Stimulated activated CD8-positive, alpha-beta memory T cell treated with anti-CD3 and anti-CD28 coated beads, Interleukin-4, amount 100 ng/mL, for 1 hour (primary cell): ENCODE results near the gene BID.

Experiments used
- DNase-seq, 2 donors: peaks; one replicate each; pipeline ENCODE4 v3.0.0-alpha.2; 2020; ENCODE audit warnings: low read depth in 2 of 2, low spot score in 1 of 2

Gene BID

DNA sequence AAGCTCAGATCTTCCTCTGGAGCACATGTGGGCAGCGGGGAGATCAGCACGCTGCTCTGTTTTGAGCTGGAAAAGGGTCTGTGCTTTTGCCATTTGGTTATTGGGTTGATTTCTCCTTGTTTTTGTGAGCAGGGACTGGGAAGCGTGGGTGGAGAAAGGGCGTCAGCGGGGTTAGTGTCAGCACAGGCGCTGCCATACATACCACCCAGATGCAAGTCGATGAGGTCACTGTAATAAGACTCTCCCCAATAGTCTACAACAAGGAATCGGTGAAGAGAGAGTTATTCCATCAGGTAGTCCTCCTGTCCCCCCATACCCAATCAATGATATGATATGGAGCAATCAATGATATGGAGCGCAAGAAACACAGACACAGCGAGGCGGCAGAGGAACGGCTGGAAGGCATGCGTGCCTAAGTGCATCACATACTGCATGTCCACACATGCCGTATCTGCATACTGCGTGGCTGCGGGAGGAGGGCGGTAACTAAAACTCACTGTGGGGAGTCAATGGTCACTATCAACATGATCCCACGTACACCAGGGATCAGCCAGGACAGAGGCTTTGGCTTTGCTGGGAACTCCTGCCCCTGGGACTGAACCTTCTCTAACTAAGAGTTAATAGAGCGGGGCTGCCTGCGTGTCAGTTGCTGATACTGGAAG is 29.5 kb upstream of the BID start:
- no peak for DNase-seq

DNA sequence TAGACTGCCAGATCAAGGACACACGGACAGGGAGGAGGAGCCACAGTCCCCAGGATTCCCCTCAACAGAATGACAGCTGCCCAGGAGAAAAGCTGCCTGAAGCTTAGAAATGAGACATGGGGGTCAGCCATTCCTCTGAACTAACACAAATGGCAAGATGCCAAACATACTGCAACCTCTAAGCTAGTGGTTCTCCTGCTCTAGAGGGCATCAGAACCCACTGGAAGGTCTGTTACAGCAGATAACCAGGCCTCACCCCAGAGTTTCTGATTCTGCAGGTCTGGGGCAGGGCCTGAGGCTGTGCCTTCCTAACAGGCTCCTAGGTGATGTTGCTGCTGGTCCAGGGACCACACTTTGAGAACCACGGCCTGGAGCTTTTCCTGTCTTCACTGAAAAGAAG is 28.6 kb upstream of the BID start:
- no peak for DNase-seq

DNA sequence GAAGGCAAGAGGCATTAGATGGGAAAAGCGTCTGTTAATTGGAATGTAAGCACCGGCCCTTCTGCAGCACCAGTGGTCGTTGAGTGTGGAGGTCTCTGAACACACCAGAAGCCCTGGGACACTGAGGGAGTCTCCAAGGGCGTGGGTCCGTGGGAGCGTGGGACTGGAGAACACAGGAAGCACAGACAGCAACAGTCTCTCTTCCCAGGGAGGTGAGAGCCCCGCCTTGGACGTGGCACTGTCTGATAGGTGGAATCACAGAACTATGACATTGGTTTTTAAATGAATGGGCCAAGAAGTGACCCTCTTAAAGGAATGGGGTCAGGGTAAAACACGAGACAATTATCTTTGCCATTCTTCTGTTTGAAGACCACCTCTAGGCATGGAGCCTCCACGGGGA is 28.1 kb upstream of the BID start:
- DNase-seq, result no peak

DNA sequence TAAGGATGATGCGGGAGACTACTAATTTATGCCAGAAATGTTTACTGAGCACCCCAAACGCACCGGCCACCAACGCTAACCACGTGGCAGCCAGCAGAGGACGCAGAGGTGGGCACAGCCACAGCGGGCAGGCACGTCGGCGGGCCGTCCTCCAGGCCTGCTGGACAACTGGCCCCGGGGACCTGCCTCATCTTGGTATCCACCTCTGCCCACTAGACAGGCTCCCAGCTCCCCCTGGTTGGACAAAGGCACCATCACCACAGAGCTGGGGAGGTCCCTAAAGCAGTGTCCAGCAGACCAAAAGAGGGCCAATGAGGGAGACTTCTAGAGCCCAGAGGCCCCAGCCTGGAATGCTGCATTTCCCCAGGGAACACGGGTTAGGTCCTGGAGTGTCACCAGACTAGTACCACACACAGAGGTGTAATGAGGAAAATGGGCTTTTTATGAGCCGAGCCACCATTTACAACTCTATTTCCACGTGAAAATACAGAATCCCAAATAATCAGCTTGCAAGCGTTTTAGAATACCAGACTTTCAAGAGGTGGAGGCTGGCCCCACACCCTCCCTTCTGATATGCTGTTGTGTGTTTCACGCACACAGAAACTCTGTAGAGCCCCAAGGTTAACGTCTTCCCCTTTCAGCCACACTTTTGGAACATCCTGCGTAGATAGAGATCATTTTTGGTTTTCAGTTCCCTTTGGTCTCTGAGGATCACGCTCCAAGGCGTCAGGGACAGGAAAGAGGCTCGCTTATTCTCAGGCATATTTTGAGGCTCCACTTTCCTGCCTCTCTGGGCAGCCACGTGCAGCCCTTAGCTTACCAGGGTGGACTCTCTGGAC is 23.7 kb upstream of the BID start:
- no peak for DNase-seq

DNA sequence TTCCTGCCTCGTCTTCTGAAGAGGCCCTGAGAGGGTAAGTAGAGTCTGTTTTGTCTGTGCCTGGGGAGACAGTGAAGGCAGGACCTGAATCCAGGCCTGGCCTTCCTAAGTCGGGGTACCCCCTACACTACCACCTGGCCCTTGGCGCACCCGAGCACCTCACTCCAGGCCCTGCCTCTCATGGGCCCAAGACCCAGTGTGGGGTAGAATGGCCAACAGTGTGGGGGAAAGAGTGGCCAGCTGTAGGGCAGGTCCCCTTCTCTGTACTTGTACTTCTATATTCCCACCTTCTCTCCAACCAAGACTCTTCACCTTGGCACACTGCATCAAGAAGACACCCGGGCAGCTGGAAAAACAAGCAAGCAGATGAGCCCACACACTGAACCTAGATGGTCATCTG is 22.4 kb upstream of the BID start:
- DNase-seq, result no peak

DNA sequence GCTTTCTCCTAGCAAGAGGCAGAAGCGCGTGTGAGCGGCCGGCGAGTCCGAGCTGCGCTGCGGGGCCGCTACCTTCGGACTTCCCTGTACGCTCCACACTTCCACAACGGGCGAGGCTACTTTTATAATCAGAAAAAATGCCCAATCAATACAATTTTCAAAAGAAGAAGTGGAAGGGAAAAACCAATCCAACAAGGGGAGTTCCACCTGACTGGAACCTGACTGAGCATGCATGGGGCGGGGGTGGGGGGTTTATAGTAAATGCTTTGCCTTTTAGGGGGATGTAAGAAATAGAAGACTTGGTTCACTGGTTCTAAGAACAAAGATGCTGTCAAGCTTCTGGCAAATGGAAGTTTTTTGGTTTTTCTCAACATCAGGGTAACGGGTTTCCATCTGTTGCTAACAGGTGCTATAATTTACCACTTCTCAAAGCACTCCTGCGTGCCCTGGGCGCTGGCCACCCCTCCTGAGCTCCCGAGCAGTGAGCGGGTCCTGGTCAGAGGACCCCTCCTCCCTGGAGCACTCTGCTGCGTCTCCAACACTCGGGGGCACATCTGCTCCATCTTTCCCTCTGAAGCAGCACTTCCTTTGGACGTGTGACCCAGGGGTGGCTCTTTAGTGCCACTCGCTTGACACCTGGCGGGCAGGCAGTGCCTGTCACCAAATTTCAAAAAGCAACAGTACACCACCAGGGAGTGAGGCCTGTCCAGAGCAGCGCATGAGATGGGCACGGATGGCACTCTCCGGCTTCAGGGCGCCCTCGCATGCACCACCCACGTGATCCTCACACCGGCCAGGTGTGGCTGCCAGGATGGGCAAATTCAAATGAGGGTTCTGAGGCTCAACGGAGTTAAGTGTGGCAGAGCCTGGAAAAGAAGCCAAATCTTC is 21.6 kb upstream of the BID start:
- DNase-seq, result no peak

DNA sequence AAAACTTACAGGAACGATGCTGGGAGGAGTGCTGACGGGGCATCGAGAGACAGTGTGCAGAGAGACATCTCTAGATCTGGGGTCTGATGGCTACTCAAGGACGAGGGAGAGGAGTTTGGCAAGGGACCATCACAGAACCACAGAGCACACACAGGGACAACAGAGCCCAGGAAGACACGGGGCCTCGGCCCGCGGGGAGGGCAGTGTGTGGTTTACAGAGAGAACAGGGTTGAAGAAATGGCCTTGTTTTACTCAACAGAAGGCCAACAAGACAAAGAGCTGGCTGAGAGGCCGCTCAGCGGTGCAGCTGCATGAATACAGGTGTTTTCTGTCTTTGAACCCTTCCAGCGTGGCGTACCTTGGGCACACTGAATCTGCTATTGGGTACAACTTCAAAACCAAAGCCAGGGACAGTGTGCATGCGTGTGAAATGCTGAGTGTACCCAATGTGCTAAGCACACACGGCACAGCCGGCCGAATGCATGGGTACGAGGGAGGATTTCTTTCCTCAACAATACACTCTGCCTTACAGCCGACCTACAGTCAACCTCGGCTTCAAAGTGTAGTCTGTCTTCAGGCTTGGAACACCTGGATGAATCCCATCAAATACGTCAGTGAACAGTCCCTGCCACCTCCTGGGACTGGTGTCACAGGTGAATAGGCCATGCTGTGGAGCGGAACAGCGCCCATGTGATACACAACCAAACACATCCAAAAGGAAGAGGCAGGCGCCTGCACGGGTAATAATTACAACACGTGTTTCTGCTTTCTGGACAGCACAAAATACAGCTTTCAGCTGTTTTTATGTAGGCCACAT is 20.7 kb upstream of the BID start:
- no peak for DNase-seq

DNA sequence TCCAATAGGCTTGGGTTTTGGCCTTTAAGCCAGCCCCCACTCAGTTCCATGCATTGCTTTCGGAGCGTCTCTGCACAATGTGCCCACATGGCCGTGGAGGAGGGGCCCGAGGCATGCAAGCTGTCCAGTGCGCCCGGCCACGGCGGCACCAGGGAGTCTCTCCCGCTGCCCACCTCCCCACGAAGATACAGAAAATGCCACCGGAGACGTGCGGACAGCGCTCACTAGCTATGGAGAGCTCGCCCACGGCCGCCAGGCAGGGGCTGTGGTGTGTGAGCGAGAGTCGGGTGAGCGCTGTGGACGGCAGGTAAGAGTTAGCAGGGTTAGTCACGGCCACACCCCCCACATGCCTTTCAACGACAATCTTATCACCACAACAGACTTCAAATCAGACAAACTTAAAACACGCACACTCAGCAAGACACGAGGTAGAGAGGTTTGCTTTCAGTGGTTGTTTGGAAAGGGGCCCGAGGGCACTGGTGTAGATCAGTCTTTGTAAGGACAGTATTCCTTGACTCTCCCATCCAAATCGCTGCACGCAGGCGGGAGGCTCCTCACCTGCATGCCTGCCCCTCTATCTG is 18.7 kb upstream of the BID start:
- DNase-seq, result no peak

DNA sequence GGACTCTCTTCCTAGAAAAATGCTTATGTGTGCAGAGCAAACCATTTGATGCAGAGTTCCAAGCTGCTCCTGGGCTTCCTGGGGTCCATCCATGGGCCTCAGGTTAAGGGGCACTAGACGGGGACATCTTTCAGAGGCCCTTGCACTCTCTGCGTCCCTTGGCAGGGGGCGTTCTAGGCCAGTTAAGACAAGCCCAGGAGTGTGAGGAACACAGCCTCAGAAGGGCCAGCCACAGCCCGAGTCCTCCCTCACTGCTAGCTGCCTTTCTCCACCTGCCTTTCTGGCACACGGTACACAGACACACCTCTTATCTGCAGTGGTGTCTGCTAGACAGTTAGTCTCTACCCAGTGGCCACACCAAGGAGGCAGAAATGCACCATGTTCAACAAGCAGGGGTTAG is 18.0 kb upstream of the BID start:
- DNase-seq, result no peak

DNA sequence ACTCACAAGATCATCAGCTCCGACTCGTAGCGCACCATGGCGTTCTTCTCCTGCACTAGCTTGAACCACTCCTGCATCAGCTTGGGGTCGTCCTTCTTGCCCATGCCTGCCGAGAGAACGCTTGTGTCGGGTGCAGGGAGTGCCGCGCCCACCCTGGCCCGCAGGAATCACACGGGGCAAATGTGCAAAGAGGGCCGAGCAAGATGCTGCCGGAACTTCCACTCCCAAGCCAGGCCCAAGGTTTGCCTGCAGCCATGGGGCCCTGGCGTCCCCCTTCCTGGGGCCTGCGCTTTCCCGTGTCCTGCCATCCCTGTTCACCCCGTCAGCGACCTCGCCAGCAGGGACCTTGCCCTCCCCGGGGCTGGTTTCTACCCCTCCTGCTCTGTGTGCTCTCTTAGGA is 16.9 kb upstream of the BID start:
- no peak for DNase-seq

DNA sequence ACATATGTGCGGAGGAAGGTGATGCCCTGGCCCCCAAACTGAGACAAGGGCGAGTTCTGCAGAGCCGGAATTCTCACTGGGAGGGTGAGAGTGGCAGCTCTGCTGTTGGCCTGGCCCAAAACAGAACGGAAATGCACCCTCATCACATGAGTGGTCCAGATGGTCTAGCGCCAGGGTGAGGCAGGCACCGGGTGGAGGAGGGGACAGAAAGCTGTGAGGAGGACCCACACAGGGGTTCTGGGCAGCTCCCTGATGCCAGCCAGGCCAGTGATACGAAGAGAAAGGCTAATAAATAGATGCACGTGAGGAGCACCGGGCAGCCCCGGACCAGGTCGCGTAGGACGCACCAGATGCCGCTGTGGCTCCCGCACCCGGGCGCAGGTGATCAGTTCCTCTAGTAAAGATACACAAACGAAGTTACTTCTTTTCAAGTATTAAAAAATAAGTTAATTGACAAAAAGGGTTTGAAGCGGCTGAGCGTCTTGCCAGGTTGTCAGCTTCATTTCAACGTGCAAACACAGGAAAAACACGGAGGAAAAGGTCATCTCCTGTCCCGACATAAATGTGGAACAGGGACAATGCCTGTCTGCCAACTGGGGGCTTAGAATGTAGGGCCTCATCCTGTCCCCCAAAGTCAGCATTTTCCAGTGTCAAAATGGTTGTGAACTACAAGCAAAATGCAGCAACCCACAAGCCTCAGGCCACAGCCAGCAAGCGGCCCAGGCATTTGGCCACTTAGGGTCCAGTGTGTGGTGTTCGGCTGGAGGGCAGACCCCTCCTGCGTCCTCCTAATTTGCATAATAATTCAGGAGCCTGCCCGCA is 15.3 kb upstream of the BID start:
- no peak for DNase-seq

DNA sequence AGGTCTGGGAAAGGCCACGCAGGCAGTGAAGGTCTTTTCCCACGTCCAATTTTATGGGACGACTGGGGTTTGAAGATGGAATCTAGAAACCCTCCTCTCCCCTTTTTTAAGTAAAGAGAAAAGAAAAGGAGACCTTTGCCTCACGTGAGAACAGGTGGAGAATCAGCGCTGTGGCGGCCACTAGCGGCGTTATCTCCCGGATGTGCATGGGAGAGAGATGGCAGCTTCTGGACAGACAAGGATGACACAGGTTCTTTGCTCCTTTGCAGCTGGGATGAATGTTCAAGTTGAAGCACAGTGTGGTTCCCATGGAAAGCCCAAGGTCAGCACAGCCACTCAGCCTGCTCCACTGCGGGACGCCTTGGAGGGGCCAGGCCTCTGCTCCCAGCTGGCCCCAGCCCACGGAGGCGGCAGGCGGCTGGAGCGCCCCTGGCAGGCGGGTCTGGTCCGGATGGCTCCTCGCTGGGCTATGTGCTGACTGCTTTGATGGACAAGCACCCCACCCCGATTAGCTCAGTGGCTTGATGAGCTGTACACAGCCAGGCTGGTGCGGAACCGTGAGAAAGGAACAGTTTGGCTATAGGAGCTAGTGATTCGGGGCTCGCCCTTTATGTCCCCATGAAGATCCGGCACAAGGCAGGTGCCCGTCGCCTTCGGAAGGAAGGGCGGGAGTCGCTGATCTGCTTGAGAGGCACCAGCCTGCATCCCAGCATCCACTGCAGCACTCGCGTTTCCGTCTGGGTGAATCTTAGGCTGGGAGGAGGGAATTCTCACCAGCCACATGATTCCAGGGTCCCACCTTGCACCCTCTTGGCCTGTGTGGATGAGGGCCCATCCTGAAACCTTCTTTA is 14.5 kb upstream of the BID start:
- no peak for DNase-seq

DNA sequence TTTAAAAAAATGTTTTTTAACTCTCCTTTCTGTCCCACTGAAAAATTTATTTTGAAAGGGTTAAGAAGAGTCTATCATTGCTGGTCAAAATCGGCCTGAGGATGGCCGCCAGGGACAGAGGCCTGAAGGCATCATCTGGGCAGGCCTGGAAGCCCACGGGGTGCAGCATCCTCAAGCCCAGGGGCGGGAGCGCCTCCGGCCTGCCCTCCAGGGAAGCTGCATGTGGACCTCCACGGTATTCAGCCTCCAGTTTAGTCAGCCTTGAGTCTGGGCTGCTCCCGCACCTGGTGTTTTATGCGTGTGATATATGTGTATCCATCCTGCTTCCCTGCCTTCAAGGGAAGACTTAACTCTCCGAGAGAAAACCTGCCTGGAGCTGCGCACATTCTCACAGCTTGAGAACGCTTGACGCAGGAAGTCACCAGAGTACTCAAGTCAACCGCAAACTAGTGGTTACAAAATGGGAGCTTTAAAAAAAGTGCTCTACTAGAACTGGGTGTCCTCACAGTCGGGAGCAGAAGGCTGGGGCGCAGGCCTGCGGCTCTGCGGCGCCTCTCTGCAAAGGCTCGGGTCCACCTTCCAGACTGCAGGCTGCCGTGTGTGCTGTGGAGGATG is 13.6 kb upstream of the BID start:
- no peak for DNase-seq

DNA sequence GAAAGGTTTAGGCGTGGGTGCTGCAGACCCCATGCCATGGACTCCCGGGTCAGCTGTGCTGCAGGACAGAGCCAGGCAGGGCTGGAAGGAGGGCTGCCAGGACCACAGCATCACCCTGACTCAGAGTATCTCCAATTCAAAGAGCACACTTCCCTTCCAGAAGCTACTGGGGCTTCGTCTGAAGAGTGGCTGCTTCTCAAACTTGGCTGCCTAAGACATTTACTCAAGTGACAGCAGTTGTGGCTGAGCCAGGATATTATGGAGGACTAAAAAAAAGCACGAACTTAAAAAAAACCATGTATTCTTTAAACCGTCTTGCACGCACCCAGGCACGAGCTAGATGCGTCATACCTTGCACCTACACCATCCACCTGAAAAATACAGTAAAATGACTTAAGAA is 13.0 kb upstream of the BID start:
- no peak for DNase-seq

DNA sequence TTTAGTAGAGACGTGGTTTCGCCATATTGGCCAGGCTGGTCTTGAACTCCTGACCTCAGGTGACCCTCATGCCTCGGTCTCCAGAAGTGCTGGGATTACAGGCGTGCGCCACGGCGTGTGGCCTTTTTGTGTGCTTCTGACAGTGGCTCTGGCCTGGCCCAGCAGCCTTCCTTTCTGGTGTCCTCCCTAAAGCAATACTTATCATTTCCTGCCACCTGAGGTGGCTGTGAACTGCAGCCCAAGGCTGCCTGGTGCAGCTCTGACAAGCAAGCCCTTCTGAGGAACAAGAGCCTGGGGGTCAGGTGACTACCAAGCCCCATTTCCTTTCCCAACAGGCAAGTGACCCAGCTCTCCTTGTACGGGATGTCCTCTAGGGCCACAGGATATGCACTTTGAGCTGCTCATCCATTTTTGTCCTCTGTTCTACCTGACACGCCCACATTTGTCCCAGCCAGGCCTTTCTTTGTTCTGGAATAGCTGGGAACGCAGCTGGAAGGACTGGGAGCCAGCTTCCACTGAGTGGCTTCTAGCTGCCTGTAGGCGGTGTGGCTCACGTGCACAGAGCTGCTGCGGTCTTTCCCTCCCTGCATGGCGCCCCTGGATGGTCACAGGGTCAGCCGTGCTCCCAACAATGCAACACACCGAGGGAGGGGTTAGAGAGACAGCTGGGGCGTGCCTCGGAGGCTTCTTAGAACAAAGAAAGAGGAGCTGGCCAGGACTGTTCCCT is 12.3 kb upstream of the BID start:
- DNase-seq, result no peak

DNA sequence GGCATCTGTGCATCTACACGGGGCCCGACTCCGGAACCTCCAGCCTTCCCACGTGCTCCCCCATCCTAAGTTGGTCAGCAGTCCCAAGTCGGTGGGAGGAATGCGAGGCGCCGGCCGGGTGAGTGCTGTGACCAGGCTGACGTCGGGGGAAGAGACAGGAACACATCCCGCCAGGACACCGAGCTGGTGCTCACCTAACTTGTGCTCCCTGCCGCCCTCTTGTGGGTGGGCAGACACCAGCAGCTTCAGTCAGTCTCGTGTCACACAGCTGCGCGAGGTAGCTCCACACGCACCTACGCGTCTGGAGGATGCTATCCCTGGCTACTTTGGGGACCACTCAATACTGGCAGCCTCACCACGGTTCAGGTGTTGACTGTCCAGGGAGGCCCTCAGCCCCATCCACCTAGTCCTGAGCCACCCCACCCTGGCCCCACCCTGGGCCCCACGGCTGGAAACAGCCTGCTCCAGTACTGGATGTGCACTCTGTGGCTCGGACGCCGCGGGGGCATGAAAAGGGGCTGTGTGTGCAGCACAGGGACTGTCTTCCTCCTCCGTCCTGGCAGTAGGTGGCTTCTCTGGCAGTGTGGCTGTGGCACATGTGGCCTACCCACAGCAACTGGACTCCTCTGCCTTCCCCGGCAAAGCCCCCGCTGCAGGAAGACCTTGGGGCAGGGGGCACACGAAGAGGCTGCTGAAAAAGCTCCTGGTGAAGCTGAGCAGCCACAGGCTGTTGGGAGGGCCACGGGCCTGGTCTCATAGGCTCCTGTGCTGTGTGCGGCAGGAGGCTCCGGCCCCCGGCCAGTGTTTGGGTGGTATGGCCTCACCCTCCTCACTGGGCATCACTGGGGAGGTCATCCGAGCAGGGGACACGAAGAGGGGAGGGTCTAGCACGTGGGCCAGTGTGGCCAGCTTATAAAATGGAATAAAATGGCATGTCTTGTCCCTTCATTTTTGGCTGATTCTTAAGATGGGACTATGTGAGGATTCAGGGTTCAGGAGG is 11.2 kb upstream of the BID start:
- peak in 1 of 2 donors; percentile 54 for DNase-seq

DNA sequence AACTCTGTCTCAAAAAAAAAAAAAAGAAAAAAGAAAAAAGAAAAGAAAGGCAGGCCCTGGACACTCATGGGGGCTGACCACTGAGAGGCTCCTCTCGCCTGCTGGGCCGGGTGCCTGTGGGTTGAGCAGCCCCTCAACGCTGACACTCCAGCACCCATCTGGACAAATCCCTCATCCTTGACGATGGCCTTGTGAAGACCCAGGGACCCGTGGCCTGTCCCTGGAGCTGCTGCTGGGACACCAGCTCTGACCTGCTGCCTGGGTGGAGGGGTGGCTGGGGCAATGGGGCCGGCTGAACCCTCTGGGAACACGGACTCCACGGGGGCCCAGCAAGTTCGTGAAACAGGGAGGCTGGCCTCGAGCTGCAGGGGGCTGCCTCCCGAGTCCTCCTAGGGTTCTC is 10.5 kb upstream of the BID start:
- DNase-seq, result no peak
